A673 (cell line): ENCODE data around the gene TAS2R19.

Experiments used
- CTCF ChIP-seq: fragments of 300-800, 200-600 bp; sonication (generic); conservative IDR thresholded peaks from 2 replicates; pipeline ENCODE4 v1.5.1; 2017; ENCODE audit warnings: low read depth, mild to moderate bottlenecking, antibody characterized with exemption, low read length, moderate library complexity, mixed read lengths
- EZH2 ChIP-seq: fragments of 200-600 bp; sonication (generic); IDR thresholded peaks from 2 replicates; pipeline ENCODE4 v1.6.1; 2017; ENCODE audit warnings: borderline replicate concordance, low read depth, mild to moderate bottlenecking, mixed read lengths, antibody characterized with exemption, low read length; ENCODE audit not compliant: poor library complexity, severe bottlenecking

GRCh38 chr12:11059784-11060183, 37.4 kb upstream of the TAS2R19 start:
- TF ChIP-seq CTCF, result no peak
- TF ChIP-seq EZH2, result no peak
